ENCODE data around the gene JAKMIP2. TPM values are rescaled to one million over a fixed set of nuclear protein-coding genes. Genes with fewer than 3 reads are reported as not detected.

The JAKMIP2 gene
- total RNA-seq, 4 donors from 2014 or later: 0.20 TPM; not detected in 3

GRCh38 chr5:147791181-147791580 is 8.7 kb upstream of the JAKMIP2 start:
- TF ChIP-seq, protein P1, sequence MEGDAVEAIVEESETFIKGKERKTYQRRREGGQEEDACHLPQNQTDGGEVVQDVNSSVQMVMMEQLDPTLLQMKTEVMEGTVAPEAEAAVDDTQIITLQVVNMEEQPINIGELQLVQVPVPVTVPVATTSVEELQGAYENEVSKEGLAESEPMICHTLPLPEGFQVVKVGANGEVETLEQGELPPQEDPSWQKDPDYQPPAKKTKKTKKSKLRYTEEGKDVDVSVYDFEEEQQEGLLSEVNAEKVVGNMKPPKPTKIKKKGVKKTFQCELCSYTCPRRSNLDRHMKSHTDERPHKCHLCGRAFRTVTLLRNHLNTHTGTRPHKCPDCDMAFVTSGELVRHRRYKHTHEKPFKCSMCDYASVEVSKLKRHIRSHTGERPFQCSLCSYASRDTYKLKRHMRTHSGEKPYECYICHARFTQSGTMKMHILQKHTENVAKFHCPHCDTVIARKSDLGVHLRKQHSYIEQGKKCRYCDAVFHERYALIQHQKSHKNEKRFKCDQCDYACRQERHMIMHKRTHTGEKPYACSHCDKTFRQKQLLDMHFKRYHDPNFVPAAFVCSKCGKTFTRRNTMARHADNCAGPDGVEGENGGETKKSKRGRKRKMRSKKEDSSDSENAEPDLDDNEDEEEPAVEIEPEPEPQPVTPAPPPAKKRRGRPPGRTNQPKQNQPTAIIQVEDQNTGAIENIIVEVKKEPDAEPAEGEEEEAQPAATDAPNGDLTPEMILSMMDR (IDR thresholded peaks at IDR 0.05 in 4 of 5, conservative IDR thresholded peaks at IDR 0.05 in 1 of 5): no peak
- TF ChIP-seq POLR2A (IDR thresholded peaks at IDR 0.05): no peak
- no peak overlapping the region for H3K27ac ChIP-seq
- in situ Hi-C loops (cut with MboI; ENCODE audit: low sequenced_read_pairs in 4 of 4) (no loop called here), intact Hi-C loops (cut with DNase I; ENCODE audit: low total_unique reads) (no loop called here)
- H3K4me3 ChIP-seq: no peak overlapping the region
- no peaks in the 10 kb centered on the region for H3K4me1 ChIP-seq
- ATAC-seq (no peak), DNase-seq (no peak)
- no peaks in the 10 kb centered on the region for H3K9me3 ChIP-seq
- no peaks in the 10 kb centered on the region for H3K36me3 ChIP-seq
- no peaks in the 10 kb centered on the region for H3K27me3 ChIP-seq

GRCh38 chr5:147789820-147790219 is 7.3 kb upstream of the JAKMIP2 start:
- Histone ChIP-seq H3K9me3 (no peaks in the 10 kb centered on the region), H3K4me1 (no peaks in the 10 kb centered on the region), H3K27ac (no peak overlapping the region), H3K27me3 (peaks cover 0 to 3% (median 0%) of the 10 kb centered on the region in 3 donors), H3K4me3 (no peak overlapping the region), H3K36me3 (no peaks in the 10 kb centered on the region)
- intact Hi-C loops (cut with DNase I; ENCODE audit: low total_unique reads): no loop called here
- TF ChIP-seq, protein P1 (IDR thresholded peaks at IDR 0.05 in 4 of 5, conservative IDR thresholded peaks at IDR 0.05 in 1 of 5): no peak
- no peak for TF ChIP-seq POLR2A (IDR thresholded peaks at IDR 0.05)
- DNase-seq (no peak), ATAC-seq (no peak)
- in situ Hi-C loops (cut with MboI; ENCODE audit: low sequenced_read_pairs in 4 of 4): no loop called here

DNA sequence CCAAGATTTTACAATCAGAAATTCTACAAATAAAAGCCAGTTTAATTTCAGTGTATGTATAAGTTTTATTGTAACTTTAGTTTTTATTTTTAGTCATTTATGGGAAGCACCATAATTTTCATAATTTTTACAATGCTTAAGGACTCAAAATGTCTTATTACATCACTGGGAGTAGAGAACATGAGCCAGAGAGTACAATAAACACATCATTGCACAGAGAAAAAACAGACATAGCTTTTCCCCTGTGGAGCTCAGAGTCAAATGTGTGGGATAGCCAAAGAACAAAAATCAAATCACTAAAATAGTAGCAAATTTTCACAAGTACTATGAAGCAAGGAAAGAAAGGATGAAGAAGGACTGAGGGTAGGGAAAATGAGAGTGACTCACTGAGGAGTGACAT is 5.5 kb upstream of the JAKMIP2 start:
- H3K9me3 ChIP-seq: no peaks in the 10 kb centered on the region
- no peak overlapping the region for H3K4me3 ChIP-seq
- intact Hi-C loops (cut with DNase I; ENCODE audit: low total_unique reads): no loop called here
- no peak overlapping the region for H3K27ac ChIP-seq
- in situ Hi-C loops (cut with MboI; ENCODE audit: low sequenced_read_pairs in 4 of 4): no loop called here
- ATAC-seq (no peak), DNase-seq (no peak)
- no peaks in the 10 kb centered on the region for H3K4me1 ChIP-seq
- peaks cover 0 to 3% (median 0%) of the 10 kb centered on the region in 3 donors for H3K27me3 ChIP-seq
- H3K36me3 ChIP-seq: no peaks in the 10 kb centered on the region
- TF ChIP-seq, protein P1 (IDR thresholded peaks at IDR 0.05 in 4 of 5, conservative IDR thresholded peaks at IDR 0.05 in 1 of 5): no peak
- TF ChIP-seq POLR2A (IDR thresholded peaks at IDR 0.05): no peak

DNA sequence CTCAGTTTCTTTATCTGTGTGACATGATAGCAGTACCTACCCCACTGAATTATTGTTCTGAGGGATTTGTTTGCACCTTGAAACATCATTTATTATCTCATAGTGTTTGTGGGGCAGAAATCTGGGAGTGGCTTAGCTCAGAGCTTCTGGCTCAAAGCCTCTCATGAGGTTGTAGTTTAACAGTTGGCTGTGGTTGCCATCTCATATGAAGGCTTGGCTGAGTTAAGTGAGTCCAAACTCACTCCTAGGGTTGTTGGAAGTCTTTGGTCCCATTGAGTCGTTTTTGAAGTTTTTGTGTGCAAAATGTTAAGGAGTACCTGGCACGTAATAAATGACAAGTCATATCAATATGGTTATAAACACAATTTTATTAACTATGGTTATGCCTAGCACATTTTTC is 3.6 kb upstream of the JAKMIP2 start:
- TF ChIP-seq POLR2A (IDR thresholded peaks at IDR 0.05): no peak
- ATAC-seq: no peak
- in situ Hi-C loops (cut with MboI; ENCODE audit: low sequenced_read_pairs in 4 of 4): no loop called here

GRCh38 chr5:147784146-147784987 is 1.8 kb upstream of the JAKMIP2 start:
- TF ChIP-seq, protein P1 (IDR thresholded peaks at IDR 0.05 in 4 of 5, conservative IDR thresholded peaks at IDR 0.05 in 1 of 5): no peak
- no peaks in the 10 kb centered on the region for H3K36me3 ChIP-seq
- intact Hi-C loops (cut with DNase I; ENCODE audit: low total_unique reads) (no loop called here), in situ Hi-C loops (cut with MboI; ENCODE audit: low sequenced_read_pairs in 4 of 4) (no loop called here)
- H3K27me3 ChIP-seq: peaks cover 0 to 3% (median 0%) of the 10 kb centered on the region in 3 donors
- H3K4me3 ChIP-seq: no peak overlapping the region
- DNase-seq (no peak), ATAC-seq (no peak)
- H3K27ac ChIP-seq: no peak overlapping the region
- no peaks in the 10 kb centered on the region for H3K4me1 ChIP-seq
- H3K9me3 ChIP-seq: no peaks in the 10 kb centered on the region

More for the DNA sequence above, 3.6 kb upstream of the JAKMIP2 start:
- H3K36me3 ChIP-seq: no peaks in the 10 kb centered on the region
- DNase-seq: no peak
- H3K27me3 ChIP-seq: peaks cover 0 to 3% (median 0%) of the 10 kb centered on the region in 3 donors
- H3K9me3 ChIP-seq: no peaks in the 10 kb centered on the region
- H3K27ac ChIP-seq: no peak overlapping the region
- H3K4me3 ChIP-seq: no peak overlapping the region
- no peaks in the 10 kb centered on the region for H3K4me1 ChIP-seq
- intact Hi-C loops (cut with DNase I; ENCODE audit: low total_unique reads): no loop called here

Measured in gastrocnemius medialis (tissue), 4 donors.